HCT116 (cell line): ENCODE data around the gene SPSB1. TPM values are rescaled to one million over a fixed set of nuclear protein-coding genes. Genes with fewer than 3 reads are reported as not detected.

Experiments
- ATAC-seq: fragments of 200-7000 bp; cut with Tn5 transposase; 2 replicates; pipeline ENCODE4 v1.9.1; 2020; ENCODE audit warnings: mild to moderate bottlenecking, moderate library complexity
- BruUV-seq: library from RNA; stranded (reverse); fragments of 400-500 nt; replicated peaks from 2 replicates; lab custom pipeline; 2021; lab: Mats Ljungman, UMichigan
- CTCF ChIA-PET: fragments of 300-600 bp; sonication (Branson Sonifier 250); formaldehyde crosslinking; loops from one replicate; lab custom pipeline; 2021; ENCODE audit warnings: antibody characterized with exemption; lab: Charles Lee
- POLR2A ChIA-PET: fragments of 300-600, 350-600 bp; sonication (Branson Sonifier 250); formaldehyde crosslinking; loops from one replicate; lab custom pipeline; 2021; ENCODE audit warnings: antibody characterized with exemption; lab: Charles Lee
- RAD21 ChIA-PET, 2 experiments: fragments of 300-600 bp; sonication (Branson Sonifier 250); formaldehyde crosslinking; loops; one replicate each; lab custom pipeline; 2023; ENCODE audit warnings: low total read pairs in 2 of 2; ENCODE audit not compliant: uncharacterized antibody in 2 of 2, unreplicated experiment in 2 of 2, low non-redundant PET in 1 of 2; lab: Charles Lee
- DNase-seq: peaks from one replicate; pipeline ENCODE4 v3.0.0-alpha.2; 2010; ENCODE audit warnings: low read depth, low spot score
- H2AFZ ChIP-seq: fragments of 200-600 bp; shearing (Covaris generic), sonication (generic); 2 replicates; pipeline ENCODE4 v1.6.1; 2017; ENCODE audit warnings: low read depth, mixed run types, mixed read lengths, antibody characterized with exemption, low read length; ENCODE audit not compliant: poor library complexity, severe bottlenecking
- H3K27ac ChIP-seq: 2 replicates; pipeline ENCODE4 v1.5.1; 2012; ENCODE audit warnings: low read depth, low read length
- H3K27me3 ChIP-seq: fragments of 200-600 bp; sonication (generic); 2 replicates; pipeline ENCODE4 v1.6.1; 2016; ENCODE audit warnings: mixed run types, low read length, mixed read lengths; ENCODE audit not compliant: insufficient read depth
- H3K36me3 ChIP-seq, 2 experiments: fragments of 200-500 bp in 1 of 2; fragments of 200-600 bp in 1 of 2; sonication (Bioruptor generic) in 1 of 2; sonication (generic) in 1 of 2; 2 replicates each; pipeline versions ENCODE4 v1.5.1 to v1.6.1; 2014 to 2016; ENCODE audit warnings: low read length in 2 of 2, inconsistent platforms in 1 of 2, mixed read lengths in 1 of 2, mixed run types in 1 of 2; ENCODE audit not compliant: insufficient read depth in 2 of 2, control insufficient read depth in 1 of 2
- H3K4me1 ChIP-seq, 2 experiments: fragments of 200-600 bp in 1 of 2; sonication (generic) in 1 of 2; 2 replicates each; pipeline versions ENCODE4 v1.5.1 to v1.6.1; 2012 to 2017; ENCODE audit warnings: low read length in 2 of 2, inconsistent platforms in 1 of 2, mild to moderate bottlenecking in 1 of 2, mixed read lengths in 1 of 2, mixed run types in 1 of 2, moderate library complexity in 1 of 2; ENCODE audit not compliant: insufficient read depth in 2 of 2, control insufficient read depth in 1 of 2
- H3K4me2 ChIP-seq: fragments of 200-600 bp; sonication (generic); 2 replicates; pipeline ENCODE4 v1.6.1; 2017; ENCODE audit warnings: mixed run types, low read length, mixed read lengths
- H3K4me3 ChIP-seq, 2 experiments: fragments of 200-600 bp in 1 of 2; sonication (generic) in 1 of 2; replicated peaks in 1 of 2; 2 replicates each; pipeline ENCODE4 v1.5.1; 2011 to 2016; ENCODE audit warnings: low read length in 2 of 2, control low read depth in 1 of 2, low read depth in 1 of 2, mild to moderate bottlenecking in 1 of 2, mixed read lengths in 1 of 2, mixed run types in 1 of 2
- H3K79me2 ChIP-seq: fragments of 200-600 bp; sonication (generic); 2 replicates; pipeline ENCODE4 v1.6.1; 2017; ENCODE audit warnings: mild to moderate bottlenecking, mixed run types, low read length, moderate library complexity, mixed read lengths; ENCODE audit not compliant: insufficient read depth
- H3K9ac ChIP-seq: fragments of 200-600 bp; sonication (generic); 2 replicates; pipeline ENCODE4 v1.6.1; 2016; ENCODE audit warnings: low read length, mixed read lengths
- H3K9me2 ChIP-seq: fragments of 200-600 bp; sonication (generic), shearing (Covaris generic); 2 replicates; pipeline ENCODE4 v1.6.1; 2017; ENCODE audit warnings: mixed run types, mild to moderate bottlenecking, moderate library complexity; ENCODE audit not compliant: insufficient read depth
- H3K9me3 ChIP-seq, 2 experiments: fragments of 200-500 bp in 1 of 2; fragments of 200-600 bp in 1 of 2; sonication (Bioruptor generic) in 1 of 2; sonication (generic) in 1 of 2; 2 replicates each; pipeline ENCODE4 v1.6.1; 2014 to 2017; ENCODE audit warnings: low read length in 2 of 2, mixed read lengths in 2 of 2, inconsistent platforms in 1 of 2, low read depth in 1 of 2, mild to moderate bottlenecking in 1 of 2, mixed run types in 1 of 2, moderate library complexity in 1 of 2; ENCODE audit not compliant: control insufficient read depth in 1 of 2, insufficient read depth in 1 of 2
- H4K20me1 ChIP-seq: fragments of 200-600 bp; sonication (generic), shearing (Covaris generic); 2 replicates; pipeline ENCODE4 v1.6.1; 2017; ENCODE audit warnings: mixed run types, mild to moderate bottlenecking, moderate library complexity; ENCODE audit not compliant: insufficient read depth
- CBX3 ChIP-seq: IDR thresholded peaks from 2 replicates; pipeline ENCODE4 v1.6.1; 2012; ENCODE audit warnings: low read depth
- EGR1 ChIP-seq: IDR thresholded peaks from 2 replicates; pipeline ENCODE4 v1.6.1; 2012; ENCODE audit warnings: low read depth
- EZH2phosphoT487 ChIP-seq: fragments of 200-600 bp; IDR thresholded peaks from 2 replicates; pipeline ENCODE4 v1.6.1; 2018; ENCODE audit warnings: antibody characterized with exemption, borderline replicate concordance
- FOSL1 ChIP-seq: IDR thresholded peaks from 2 replicates; pipeline ENCODE4 v1.6.1; 2012; ENCODE audit warnings: low read depth
- JUND ChIP-seq: IDR thresholded peaks from 2 replicates; pipeline ENCODE4 v1.6.1; 2012
- POLR2AphosphoS5 ChIP-seq: IDR thresholded peaks from 2 replicates; pipeline ENCODE4 v1.6.1; 2011; ENCODE audit warnings: mild to moderate bottlenecking, low read depth, low read length, moderate library complexity
- SIN3A ChIP-seq: IDR thresholded peaks from 2 replicates; pipeline ENCODE4 v1.6.1; 2012; ENCODE audit warnings: low read depth
- SP1 ChIP-seq: IDR thresholded peaks from 2 replicates; pipeline ENCODE4 v1.6.1; 2012; ENCODE audit warnings: low read depth
- TCF7L2 ChIP-seq: IDR thresholded peaks from 2 replicates; pipeline ENCODE4 v1.7.0; 2011; ENCODE audit warnings: borderline replicate concordance, inconsistent platforms; ENCODE audit not compliant: insufficient read depth, insufficient read length; ENCODE audit errors: extremely low read depth
- YY1 ChIP-seq: IDR thresholded peaks from 2 replicates; pipeline ENCODE4 v1.6.1; 2011; ENCODE audit warnings: low read length, low read depth, moderate library complexity, mild to moderate bottlenecking; ENCODE audit not compliant: insufficient replicate concordance; ENCODE audit errors: extremely low read depth
- ZBTB33 ChIP-seq: IDR thresholded peaks from 2 replicates; pipeline ENCODE4 v1.6.1; 2011; ENCODE audit warnings: mild to moderate bottlenecking, low read length, moderate library complexity; ENCODE audit not compliant: insufficient replicate concordance; ENCODE audit errors: extremely low read depth
- ZNF274 ChIP-seq: fragments of 200-500 bp; sonication (Bioruptor generic); IDR thresholded peaks from 2 replicates; pipeline ENCODE4 v1.6.1; 2014; ENCODE audit warnings: mild to moderate bottlenecking, low read depth, low read length, inconsistent platforms
- intact Hi-C: fragments of 100-400 bp; cut with micrococcal nuclease; formaldehyde crosslinking; loops from 2 replicates; pipeline ENCODE4 v1.10.0; 2022
- total RNA-seq: library from RNA; stranded (reverse); gene quantifications from one replicate; pipeline ENCODE4 v1.2.1, GENCODE V29; 2021; ENCODE audit not compliant: unreplicated experiment

Gene SPSB1
- total RNA-seq, 1 experiment from 2014 or later = 10.8 TPM

DNA sequence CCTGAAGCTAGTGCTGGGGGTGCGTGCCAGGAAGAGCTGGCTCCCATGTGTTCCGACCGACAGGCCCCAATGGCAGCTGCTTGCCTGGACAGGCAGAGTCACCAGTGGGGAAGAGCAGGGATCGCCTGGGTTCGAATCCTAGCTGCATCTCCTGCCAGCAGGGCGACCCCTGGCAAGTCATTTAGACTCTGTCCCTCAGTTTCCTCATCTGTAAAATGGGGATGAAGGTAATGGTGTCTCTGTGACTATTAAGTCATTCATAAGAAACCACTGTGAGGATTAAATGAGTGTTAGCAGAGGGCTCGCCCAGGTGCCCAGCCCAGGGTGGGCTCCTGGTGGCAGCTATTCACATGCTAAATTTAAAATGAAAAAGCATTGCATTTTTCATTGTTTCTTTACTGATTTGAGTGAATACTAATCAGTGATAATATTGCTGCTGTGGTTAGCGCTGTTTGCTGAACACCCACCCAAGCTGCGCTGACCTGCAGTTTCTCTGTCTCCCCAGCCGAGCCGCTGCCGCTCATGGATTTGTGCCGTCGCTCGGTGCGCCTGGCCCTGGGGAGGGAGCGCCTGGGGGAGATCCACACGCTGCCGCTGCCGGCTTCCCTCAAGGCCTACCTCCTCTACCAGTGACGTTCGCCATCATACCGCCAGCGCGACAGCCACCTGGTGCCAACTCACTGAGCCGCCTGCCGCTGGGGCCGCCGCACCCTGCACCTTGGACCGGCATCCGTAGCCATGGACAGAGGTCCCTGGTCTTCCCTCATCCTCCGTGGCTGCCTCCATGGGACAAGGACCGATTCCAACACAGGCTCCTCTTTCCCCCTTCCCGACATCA is 74.5 kb downstream of the SPSB1 start:
- no peaks in the 10 kb centered on the region for H3K27me3 ChIP-seq
- DNase-seq (no peak), ATAC-seq (no peak)
- no peaks in the 10 kb centered on the region for H3K4me1 ChIP-seq
- intact Hi-C loops = no loop called here
- no peak overlapping the region for H3K4me3 ChIP-seq
- ChIA-PET RAD21 (no interaction called here), CTCF (no interaction called here), POLR2A (no interaction called here)
- H3K9me3 ChIP-seq = no peaks in the 10 kb centered on the region
- H2AFZ ChIP-seq = no peak overlapping the region
- no peak overlapping the region for H3K9ac ChIP-seq
- H3K4me2 ChIP-seq = no peak overlapping the region
- no peaks in the 10 kb centered on the region for H4K20me1 ChIP-seq
- TF ChIP-seq SIN3A (no peak), POLR2AphosphoS5 (no peak), FOSL1 (no peak), EZH2phosphoT487 (no peak), YY1 (no peak), SP1 (no peak), CBX3 (no peak), ZBTB33 (no peak), ZNF274 (no peak), TCF7L2 (no peak), JUND (no peak), EGR1 (no peak)
- BruUV-seq = no TSS peak
- H3K9me2 ChIP-seq = no peaks in the 10 kb centered on the region
- no peaks in the 10 kb centered on the region for H3K79me2 ChIP-seq
- H3K36me3 ChIP-seq = no peaks in the 10 kb centered on the region; a peak in 1 of 4 replicates
- no peak overlapping the region for H3K27ac ChIP-seq
